Uterus (tissue), 2 donors: Measurements from ENCODE around the gene DLG1.

Experiments
- POLR2A ChIP-seq, 2 donors: fragments of 450-650 bp; IDR thresholded peaks; one replicate each; pipeline ENCODE4 v1.6.1; 2016; ENCODE audit warnings: antibody characterized with exemption in 2 of 2, mild to moderate bottlenecking in 1 of 2, moderate library complexity in 1 of 2
- TF ChIP-seq, protein P1 (sequence below), 4 experiments: fragments of 200-600 bp in 2 of 4; fragments of 450-650 bp in 2 of 4; sonication (generic) in 2 of 4; IDR thresholded peaks; one replicate each; pipeline ENCODE4 v1.5.1; 2016 to 2019; ENCODE audit warnings: antibody characterized with exemption in 4 of 4, mild to moderate bottlenecking in 2 of 4, moderate library complexity in 1 of 4

DNA sequence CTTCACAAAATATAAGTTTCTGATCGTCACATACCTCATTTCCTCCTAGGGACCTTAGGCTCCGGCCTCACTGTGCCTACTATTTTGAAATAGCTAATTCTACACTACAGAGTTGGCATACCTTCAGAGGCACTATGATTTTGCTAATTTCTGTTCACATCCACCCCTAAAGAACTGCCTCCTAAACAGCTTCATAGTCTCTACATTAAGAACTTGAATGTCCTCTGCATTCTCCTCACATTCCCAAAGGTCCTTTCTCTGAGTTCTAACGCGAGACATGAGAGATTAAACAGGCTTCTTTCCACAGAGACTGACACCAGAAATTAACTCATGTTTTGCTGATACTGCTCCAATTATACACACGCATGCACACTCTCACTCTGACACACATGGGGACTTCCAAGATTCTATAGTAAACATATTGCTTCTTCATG is 75.5 kb downstream of the DLG1 start:
- TF ChIP-seq, protein P1, sequence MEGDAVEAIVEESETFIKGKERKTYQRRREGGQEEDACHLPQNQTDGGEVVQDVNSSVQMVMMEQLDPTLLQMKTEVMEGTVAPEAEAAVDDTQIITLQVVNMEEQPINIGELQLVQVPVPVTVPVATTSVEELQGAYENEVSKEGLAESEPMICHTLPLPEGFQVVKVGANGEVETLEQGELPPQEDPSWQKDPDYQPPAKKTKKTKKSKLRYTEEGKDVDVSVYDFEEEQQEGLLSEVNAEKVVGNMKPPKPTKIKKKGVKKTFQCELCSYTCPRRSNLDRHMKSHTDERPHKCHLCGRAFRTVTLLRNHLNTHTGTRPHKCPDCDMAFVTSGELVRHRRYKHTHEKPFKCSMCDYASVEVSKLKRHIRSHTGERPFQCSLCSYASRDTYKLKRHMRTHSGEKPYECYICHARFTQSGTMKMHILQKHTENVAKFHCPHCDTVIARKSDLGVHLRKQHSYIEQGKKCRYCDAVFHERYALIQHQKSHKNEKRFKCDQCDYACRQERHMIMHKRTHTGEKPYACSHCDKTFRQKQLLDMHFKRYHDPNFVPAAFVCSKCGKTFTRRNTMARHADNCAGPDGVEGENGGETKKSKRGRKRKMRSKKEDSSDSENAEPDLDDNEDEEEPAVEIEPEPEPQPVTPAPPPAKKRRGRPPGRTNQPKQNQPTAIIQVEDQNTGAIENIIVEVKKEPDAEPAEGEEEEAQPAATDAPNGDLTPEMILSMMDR (IDR thresholded peaks at IDR 0.05) = no peak
- TF ChIP-seq POLR2A (IDR thresholded peaks at IDR 0.05) = no peak
